KOPT-K1 (cell line): Measurements from ENCODE around the gene MSGN1.

Experiments used
- H3K27ac ChIP-seq: fragments of 200-600 bp; sonication (generic); 2 replicates; pipeline ENCODE4 v1.5.1; 2016; ENCODE audit warnings: antibody characterized with exemption, mild to moderate bottlenecking, low read depth, low read length; ENCODE audit not compliant: poor library complexity, severe bottlenecking
- H3K36me3 ChIP-seq: fragments of 200-600 bp; sonication (generic); 2 replicates; pipeline ENCODE4 v1.5.1; 2017; ENCODE audit warnings: antibody characterized with exemption, mild to moderate bottlenecking, low read length, moderate library complexity; ENCODE audit not compliant: insufficient read depth
- H3K9me3 ChIP-seq: fragments of 200-600 bp; sonication (generic); 2 replicates; pipeline ENCODE4 v1.5.1; 2017; ENCODE audit warnings: antibody characterized with exemption, low read length, mild to moderate bottlenecking; ENCODE audit not compliant: insufficient read depth, poor library complexity, severe bottlenecking

MSGN1 gene, protein sequence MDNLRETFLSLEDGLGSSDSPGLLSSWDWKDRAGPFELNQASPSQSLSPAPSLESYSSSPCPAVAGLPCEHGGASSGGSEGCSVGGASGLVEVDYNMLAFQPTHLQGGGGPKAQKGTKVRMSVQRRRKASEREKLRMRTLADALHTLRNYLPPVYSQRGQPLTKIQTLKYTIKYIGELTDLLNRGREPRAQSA

DNA sequence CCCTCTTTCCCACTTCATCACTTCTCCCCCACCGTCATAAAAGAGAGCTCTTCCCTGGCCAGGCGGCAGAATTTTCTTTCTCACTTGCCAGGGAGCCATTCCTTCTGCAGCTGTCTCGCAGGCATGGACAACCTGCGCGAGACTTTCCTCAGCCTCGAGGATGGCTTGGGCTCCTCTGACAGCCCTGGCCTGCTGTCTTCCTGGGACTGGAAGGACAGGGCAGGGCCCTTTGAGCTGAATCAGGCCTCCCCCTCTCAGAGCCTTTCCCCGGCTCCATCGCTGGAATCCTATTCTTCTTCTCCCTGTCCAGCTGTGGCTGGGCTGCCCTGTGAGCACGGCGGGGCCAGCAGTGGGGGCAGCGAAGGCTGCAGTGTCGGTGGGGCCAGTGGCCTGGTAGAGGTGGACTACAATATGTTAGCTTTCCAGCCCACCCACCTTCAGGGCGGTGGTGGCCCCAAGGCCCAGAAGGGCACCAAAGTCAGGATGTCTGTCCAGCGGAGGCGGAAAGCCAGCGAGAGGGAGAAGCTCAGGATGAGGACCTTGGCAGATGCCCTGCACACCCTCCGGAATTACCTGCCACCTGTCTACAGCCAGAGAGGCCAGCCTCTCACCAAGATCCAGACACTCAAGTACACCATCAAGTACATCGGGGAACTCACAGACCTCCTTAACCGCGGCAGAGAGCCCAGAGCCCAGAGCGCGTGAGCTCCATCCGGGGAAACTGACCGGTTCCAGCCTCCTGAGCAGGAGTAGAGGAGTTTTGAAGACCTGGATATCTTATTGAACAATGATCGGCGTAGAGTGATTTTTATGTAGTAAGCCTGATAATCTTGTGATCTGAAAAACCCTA, at the start of gene MSGN1:
TSS of gene MSGN1 (plus strand) at position 65 of the 850 bp plus-strand sequence. CDS start at position 124, 59 bp downstream.
- Histone ChIP-seq H3K27ac (no peak within 1 kb of the TSS), H3K9me3 (no peaks in the 10 kb centered on the region), H3K36me3 (no peaks in the 10 kb centered on the region)

DNA sequence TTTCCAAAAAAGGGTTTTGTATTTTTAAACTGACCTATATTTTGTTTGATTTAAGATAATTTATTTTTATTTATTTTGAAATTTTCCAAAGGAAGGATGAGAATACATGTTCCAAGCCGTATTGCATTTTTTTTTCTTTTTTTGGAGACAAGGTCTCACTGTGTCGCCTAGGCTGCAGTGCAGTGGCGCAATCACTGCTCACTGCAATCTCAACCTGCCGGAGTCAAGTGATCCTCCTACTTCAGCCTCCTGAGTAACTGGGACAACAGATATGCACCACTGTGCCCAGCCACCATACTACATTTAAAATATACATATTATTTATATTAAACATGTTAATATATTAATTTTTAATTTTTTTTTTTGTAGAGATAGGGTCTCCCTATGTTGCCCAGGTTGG, 47.4 kb upstream of the MSGN1 start:
- peaks cover 91% of the 10 kb centered on the region for H3K36me3 ChIP-seq
- H3K27ac ChIP-seq, result no peak overlapping the region
- no peaks in the 10 kb centered on the region for H3K9me3 ChIP-seq

DNA sequence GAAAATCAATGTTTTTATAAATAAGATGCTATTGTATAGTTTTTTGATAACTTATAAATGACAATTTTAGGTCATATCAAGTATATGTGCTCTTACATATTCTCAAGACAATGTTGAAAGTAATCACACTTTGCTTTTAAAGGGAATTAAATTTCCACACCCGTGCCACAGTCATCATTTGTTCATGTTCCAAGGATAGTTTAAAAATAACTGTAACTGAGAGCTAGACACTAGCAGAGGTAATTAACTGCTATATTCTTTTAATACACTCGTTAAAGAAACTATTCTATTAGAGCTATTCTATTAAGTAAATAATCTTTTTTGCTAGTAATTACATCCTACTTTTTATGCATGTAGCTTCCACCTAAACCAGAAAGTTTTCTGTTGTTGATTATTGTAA, 44.3 kb upstream of the MSGN1 start:
- Histone ChIP-seq H3K9me3 (no peaks in the 10 kb centered on the region), H3K36me3 (peaks cover 93% of the 10 kb centered on the region)

DNA sequence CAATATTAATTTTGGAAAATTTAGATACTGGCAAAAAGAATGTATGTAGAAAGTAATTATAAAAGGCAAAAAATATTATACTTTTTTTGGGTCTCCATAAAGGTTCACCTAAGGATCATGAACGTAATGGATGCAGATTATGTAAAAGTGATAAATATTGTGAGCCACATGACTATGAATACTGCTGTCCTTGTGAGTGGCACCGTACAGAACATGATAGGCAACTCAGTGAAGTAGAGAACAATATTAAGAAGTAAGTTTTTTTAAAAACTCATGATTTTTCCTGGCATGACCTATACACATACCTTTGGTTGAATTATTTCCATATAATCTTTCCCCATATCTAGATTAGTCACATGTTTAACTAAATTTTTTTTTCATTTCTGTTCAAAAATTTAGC, 43.7 kb upstream of the MSGN1 start:
- Histone ChIP-seq H3K36me3 (peaks cover 92% of the 10 kb centered on the region), H3K9me3 (no peaks in the 10 kb centered on the region), H3K27ac (no peak overlapping the region)

More for the DNA sequence above, 44.3 kb upstream of the MSGN1 start:
- H3K27ac ChIP-seq, result no peak overlapping the region

DNA sequence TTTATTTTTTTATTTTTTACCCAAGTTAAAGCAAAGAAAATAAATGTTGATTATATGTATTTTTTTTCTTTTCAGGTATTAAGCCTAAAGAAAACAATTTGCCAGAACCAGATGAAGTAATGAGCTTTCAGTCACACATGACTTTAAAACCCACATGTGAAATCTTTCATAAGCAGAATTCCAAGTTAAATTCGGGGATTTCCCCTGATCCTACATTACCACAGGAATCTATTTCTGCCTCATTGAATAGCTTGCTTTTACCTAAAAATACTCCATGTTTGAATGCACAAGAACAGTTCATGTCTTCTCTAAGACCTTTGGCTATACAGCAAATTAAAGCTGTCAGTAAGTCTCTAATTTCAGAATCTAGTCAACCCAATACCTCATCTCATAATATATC, 35.7 kb upstream of the MSGN1 start:
- peaks cover 79% of the 10 kb centered on the region for H3K36me3 ChIP-seq
- H3K27ac ChIP-seq, result no peak overlapping the region
- H3K9me3 ChIP-seq, result no peaks in the 10 kb centered on the region

DNA sequence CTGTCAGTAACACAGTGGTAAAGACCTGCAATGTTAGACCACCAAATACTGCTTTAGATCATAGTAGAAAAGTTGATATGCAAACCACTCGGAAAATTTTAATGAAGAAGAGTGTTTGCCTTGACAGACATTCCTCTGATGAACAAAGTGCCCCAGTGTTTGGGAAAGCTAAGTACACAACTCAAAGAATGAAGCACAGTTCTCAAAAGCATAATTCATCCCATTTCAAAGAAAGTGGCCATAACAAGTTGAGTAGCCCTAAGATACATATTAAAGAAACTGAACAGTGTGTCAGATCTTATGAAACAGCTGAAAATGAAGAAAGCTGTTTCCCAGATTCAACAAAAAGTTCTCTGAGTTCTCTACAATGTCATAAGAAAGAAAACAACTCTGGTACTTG, 34.8 kb upstream of the MSGN1 start:
- H3K9me3 ChIP-seq, result no peaks in the 10 kb centered on the region
- no peak overlapping the region for H3K27ac ChIP-seq
- peaks cover 70% of the 10 kb centered on the region for H3K36me3 ChIP-seq

DNA sequence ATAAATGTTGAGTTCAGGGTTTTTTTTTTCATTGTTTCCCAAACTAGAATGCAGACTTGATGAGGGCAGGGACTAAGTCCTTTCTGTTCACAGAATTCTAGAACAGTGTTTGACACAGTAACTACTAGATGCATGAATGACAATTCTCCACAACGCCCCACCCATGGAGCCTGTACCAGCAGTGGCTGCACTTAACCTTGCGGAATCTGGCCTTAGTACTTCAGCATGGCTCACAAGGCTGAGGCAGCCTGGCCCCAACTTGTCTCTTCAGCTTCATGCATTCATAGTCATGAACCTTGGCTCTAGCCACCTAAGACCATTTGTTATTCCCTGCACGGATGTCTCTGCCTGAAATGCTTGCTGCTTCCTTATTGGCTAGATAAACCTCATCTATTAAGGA, 29.5 kb upstream of the MSGN1 start:
- Histone ChIP-seq H3K36me3 (peaks cover 21% of the 10 kb centered on the region), H3K9me3 (no peaks in the 10 kb centered on the region), H3K27ac (no peak overlapping the region)

DNA sequence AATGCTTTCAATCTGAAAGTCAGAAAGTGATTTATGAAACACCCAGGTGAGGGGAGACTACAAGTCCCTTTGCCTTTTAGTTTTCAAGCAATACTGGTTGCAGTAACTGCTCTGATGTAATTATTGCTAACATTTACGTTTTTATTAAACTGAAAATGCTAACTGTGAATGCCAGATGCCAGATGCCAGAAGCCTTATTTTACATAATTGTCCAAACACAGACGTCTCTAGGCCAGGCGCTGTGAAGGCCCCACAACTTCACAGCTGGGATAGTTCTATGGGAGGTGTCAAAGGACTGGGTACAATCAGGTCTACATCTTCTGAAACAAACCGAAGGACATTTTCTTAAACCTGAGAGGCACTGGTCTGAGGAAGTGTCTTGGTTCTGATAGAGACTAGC, 27.5 kb upstream of the MSGN1 start:
- no peak overlapping the region for H3K27ac ChIP-seq
- H3K36me3 ChIP-seq, result 0 out of 2 replicates have a peak, but pooled peaks cover 7% of the 10 kb centered on the region
- no peaks in the 10 kb centered on the region for H3K9me3 ChIP-seq

DNA sequence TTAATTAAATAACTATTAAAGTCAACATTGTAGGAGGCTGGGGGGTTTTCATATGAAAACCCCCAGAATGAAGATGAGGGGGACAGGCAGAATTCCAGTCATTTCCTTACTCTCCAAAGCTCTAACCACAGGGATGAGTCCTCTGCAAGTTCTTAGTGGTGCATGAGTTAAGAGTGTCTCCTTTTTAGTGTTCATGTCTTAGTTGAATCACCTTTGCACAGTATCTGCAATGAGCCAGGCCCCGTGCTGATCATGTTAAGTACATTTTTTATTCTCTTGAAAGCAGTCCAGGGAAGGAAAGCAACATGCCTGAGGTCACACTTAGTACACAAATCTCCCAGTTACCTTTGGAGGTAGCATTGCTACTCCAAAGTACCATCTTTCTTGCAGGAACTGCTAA, 25.7 kb upstream of the MSGN1 start:
- Histone ChIP-seq H3K9me3 (no peaks in the 10 kb centered on the region), H3K36me3 (no peaks in the 10 kb centered on the region), H3K27ac (no peak overlapping the region)

DNA sequence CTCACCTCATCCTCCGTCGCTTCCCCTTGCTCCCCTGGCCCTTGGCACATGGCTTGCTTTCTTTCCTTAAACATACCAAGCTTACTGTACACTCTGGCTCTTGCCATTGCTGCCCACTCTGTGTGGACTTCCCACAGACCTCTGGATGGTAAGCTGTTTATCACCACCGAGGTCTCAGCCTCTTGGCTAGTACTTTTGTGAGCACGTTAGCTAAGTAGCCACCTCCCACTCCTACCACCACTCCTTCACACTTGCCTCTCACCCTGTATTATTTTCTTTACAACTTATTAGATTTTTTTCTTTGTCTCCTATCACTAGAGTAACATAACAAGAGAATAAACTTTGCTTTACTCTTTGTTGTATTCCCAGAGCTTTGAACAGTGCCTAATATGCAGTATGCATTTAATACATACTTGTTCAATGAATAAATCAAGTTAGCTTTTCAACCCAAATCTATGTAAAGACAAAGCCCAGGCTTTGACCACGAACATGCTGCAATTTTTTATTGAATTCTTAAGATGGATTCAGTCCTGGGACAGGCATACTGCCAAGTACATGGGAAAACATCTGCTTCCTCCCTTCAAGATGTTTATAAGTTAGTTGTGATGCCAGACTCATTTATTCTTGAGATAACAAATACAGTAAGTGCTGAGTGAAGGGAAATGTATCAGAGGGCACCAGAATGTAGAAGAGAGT, 25.0 kb upstream of the MSGN1 start:
- H3K36me3 ChIP-seq, result no peaks in the 10 kb centered on the region
- no peaks in the 10 kb centered on the region for H3K9me3 ChIP-seq
- no peak overlapping the region for H3K27ac ChIP-seq

DNA sequence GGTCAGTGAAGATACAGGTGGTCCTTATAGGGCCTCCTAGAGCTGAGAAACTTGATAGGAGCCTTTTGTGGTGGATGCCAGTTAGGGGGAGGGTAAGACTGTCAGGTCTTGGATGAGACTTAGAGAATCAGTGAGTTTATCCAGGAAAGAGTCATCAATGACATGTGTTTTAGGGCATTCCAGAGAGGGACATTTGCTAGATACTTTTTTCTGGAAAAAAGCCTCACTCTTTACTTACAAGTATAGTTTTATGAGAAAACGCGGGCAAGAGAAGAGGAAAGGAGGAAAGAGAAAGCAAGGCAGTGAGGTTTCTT, 24.5 kb upstream of the MSGN1 start:
- Histone ChIP-seq H3K9me3 (no peaks in the 10 kb centered on the region), H3K27ac (no peak overlapping the region), H3K36me3 (no peaks in the 10 kb centered on the region)

DNA sequence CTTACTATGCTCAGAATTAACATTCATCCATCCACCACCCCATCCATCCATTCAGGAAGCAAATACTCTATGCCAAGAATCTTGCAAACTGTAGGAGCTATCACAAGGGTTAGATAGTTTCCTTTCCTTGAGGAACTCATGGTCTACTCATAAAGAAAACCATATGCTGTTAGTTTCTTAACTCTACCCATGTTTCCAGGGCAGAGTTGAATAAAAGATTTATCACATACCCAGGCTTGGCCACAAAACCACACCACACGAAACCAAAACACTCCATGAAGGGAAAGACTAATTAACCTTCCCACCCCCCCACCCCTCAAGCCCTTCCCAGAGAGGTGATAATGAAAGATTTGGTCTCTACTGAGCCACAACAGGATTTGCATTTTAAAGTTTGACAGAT, 23.7 kb upstream of the MSGN1 start:
- no peaks in the 10 kb centered on the region for H3K36me3 ChIP-seq
- no peak overlapping the region for H3K27ac ChIP-seq
- no peaks in the 10 kb centered on the region for H3K9me3 ChIP-seq

DNA sequence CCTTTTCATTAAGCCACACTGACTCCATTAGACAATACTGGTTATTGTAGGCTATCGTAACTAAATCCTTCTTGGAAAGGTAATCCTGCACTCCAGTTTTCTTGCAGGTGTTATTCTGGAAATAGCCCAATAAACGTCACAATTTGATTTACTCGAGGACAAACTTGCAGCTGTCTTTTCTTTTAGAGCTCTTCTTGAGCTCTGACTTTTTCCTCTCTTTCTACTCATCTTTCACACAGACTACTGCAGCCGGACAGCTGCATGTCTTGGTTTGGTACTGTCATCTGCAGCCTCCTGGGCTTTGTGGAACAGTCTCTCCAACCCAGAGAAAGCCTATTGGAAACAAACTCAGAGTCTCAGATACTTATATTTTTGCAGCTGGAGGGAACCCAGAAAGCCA, 23.0 kb upstream of the MSGN1 start:
- no peaks in the 10 kb centered on the region for H3K36me3 ChIP-seq
- H3K27ac ChIP-seq, result no peak overlapping the region
- no peaks in the 10 kb centered on the region for H3K9me3 ChIP-seq

DNA sequence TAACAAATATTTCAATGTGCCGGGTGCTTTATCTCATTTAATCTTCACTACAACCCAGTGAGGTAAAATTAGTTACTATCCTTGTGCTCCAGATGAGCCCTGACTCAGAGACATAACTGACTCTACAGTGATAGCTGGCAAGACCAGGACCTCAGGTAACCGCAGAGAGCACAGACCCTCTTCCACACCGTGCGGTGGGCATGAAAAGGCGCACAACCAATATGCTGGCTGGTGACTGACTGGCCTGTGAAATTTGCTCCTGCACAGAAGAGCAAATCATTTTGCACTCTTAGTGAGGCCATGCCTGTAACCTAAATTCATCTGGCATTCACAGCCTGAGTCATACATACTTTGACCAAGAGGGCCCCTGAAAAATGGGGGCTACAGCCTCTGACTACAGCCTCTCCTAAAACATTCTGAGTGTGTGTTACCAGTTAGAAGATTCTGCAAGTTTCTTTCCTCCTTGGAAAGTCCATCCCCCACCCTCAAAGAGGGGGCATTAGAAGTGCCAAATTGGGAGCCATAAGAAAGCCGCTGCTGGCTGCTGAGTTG, 22.4 kb upstream of the MSGN1 start:
- Histone ChIP-seq H3K27ac (no peak overlapping the region), H3K36me3 (no peaks in the 10 kb centered on the region), H3K9me3 (no peaks in the 10 kb centered on the region)

DNA sequence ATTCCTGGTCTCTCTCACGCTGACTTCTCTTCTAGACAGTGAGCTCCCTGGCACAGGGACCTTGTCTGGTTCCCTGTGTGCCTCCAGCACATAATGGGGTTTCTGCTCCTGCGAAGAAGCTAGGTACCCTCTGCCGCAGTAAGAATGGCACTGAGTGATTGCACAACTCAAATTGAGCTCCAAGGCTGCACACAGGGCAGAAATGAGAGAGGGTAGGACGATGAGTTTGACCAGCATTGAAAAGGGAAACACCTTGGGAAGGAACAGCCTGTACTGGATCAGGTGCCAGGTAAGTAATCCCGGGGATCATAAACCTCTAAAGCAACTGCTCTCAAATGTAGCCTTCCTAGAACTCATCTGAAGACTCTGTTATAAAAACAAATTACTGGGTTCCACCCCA, 21.0 kb upstream of the MSGN1 start:
- Histone ChIP-seq H3K27ac (no peak overlapping the region), H3K9me3 (no peaks in the 10 kb centered on the region), H3K36me3 (no peaks in the 10 kb centered on the region)
